Calu3 (cell line): ENCODE data around the gene OASL. TPM values are rescaled to one million over a fixed set of nuclear protein-coding genes. Genes with fewer than 3 reads are reported as not detected.

Source experiments
- BruUV-seq: library from RNA; stranded (reverse); fragments of 400-500 nt; replicated peaks from 2 replicates; lab custom pipeline; 2021; lab: Mats Ljungman, UMichigan
- CTCF ChIA-PET: fragments of 300-600 bp; sonication (Branson Sonifier 250); formaldehyde crosslinking; loops from one replicate; lab custom pipeline; 2022; ENCODE audit warnings: antibody characterized with exemption; lab: Charles Lee
- DNase-seq: peaks from one replicate; pipeline ENCODE4 v3.0.0; 2022
- H3K27ac Mint-ChIP-seq: one replicate; pipeline ENCODE4 v1.8.0; 2022; ENCODE audit warnings: mixed read lengths; ENCODE audit not compliant: unreplicated experiment
- H3K27me3 Mint-ChIP-seq: one replicate; pipeline ENCODE4 v1.8.0; 2022; ENCODE audit warnings: mixed read lengths; ENCODE audit not compliant: unreplicated experiment
- H3K36me3 Mint-ChIP-seq: one replicate; pipeline ENCODE4 v1.8.0; 2022; ENCODE audit warnings: mild to moderate bottlenecking, moderate library complexity, mixed read lengths; ENCODE audit not compliant: insufficient read depth, unreplicated experiment
- H3K4me1 Mint-ChIP-seq: one replicate; pipeline ENCODE4 v1.8.0; 2022; ENCODE audit warnings: mild to moderate bottlenecking, low read depth, mixed read lengths; ENCODE audit not compliant: unreplicated experiment
- H3K4me3 Mint-ChIP-seq: one replicate; pipeline ENCODE4 v1.8.0; 2022; ENCODE audit warnings: mild to moderate bottlenecking, low read depth, moderate library complexity, mixed read lengths; ENCODE audit not compliant: unreplicated experiment
- H3K9me3 Mint-ChIP-seq: one replicate; pipeline ENCODE4 v1.8.0; 2022; ENCODE audit warnings: low read depth, mixed read lengths; ENCODE audit not compliant: unreplicated experiment
- CTCF ChIP-seq: fragments of 200-600 bp; IDR thresholded peaks from one replicate; pipeline ENCODE4 v1.8.0; 2022; ENCODE audit warnings: antibody characterized with exemption; ENCODE audit not compliant: unreplicated experiment
- intact Hi-C: fragments of 100-400 bp; cut with micrococcal nuclease; formaldehyde crosslinking; loops from one replicate; pipeline ENCODE4 v1.10.0; 2022; ENCODE audit not compliant: unreplicated experiment
- total RNA-seq: library from RNA; stranded (reverse); gene quantifications from 2 replicates; pipeline ENCODE4 v1.2.3, GENCODE V29; 2022

The OASL gene
- total RNA-seq, 1 experiment from 2014 or later: 73.7 TPM

GRCh38 chr12:121001841-121002483 is 37.1 kb downstream of the OASL start:
- BruUV-seq: no TSS peak
- peaks cover 25% of the 10 kb centered on the region for H3K4me1 Mint-ChIP-seq
- intact Hi-C loops: no loop called here
- CTCF ChIA-PET: interaction anchor here (1.0 kb wide), 1 partner anchor 8 kb away, joined by 3 read pairs; no protein-coding TSS in a partner anchor
- no peaks in the 10 kb centered on the region for H3K27me3 Mint-ChIP-seq
- H3K27ac Mint-ChIP-seq: no peak overlapping the region
- H3K4me3 Mint-ChIP-seq: no peak overlapping the region
- no peak for TF ChIP-seq CTCF
- DNase-seq: no peak
- peaks cover 53% of the 10 kb centered on the region for H3K36me3 Mint-ChIP-seq
- H3K9me3 Mint-ChIP-seq: no peaks in the 10 kb centered on the region

GRCh38 chr12:121001060-121001459 is 38.0 kb downstream of the OASL start:
- Mint-ChIP-seq H3K4me3 (no peak overlapping the region), H3K27ac (no peak overlapping the region), H3K4me1 (peaks cover 25% of the 10 kb centered on the region), H3K36me3 (peaks cover 53% of the 10 kb centered on the region), H3K9me3 (no peaks in the 10 kb centered on the region), H3K27me3 (no peaks in the 10 kb centered on the region)
- no TSS peak for BruUV-seq
- DNase-seq: no peak
- CTCF ChIA-PET: interaction anchor here (1.0 kb wide), 1 partner anchor 8 kb away, joined by 3 read pairs; no protein-coding TSS in a partner anchor
- intact Hi-C loops: no loop called here
- TF ChIP-seq CTCF: no peak

- no peak for TF ChIP-seq CTCF
- BruUV-seq: no TSS peak
- Mint-ChIP-seq H3K4me1 (peaks cover 24% of the 10 kb centered on the region), H3K4me3 (no peak overlapping the region), H3K9me3 (no peaks in the 10 kb centered on the region), H3K36me3 (peaks cover 54% of the 10 kb centered on the region), H3K27ac (no peak overlapping the region), H3K27me3 (no peaks in the 10 kb centered on the region)
- intact Hi-C loops: no loop called here
- DNase-seq: no peak
- CTCF ChIA-PET: interaction anchor here (1.0 kb wide), 1 partner anchor 9 kb away, joined by 3 read pairs; no protein-coding TSS in a partner anchor
Observed at GRCh38 chr12:121000530-121000929, 38.5 kb downstream of the OASL start.

- H3K27ac Mint-ChIP-seq: no peak overlapping the region
- intact Hi-C loops: no loop called here
- H3K4me3 Mint-ChIP-seq: no peak overlapping the region
Observed at GRCh38 chr12:120999191-121000120, 39.6 kb downstream of the OASL start.

More at GRCh38 chr12:120999191-121000120, 39.6 kb downstream of the OASL start:
- Mint-ChIP-seq H3K9me3 (peaks cover 11% of the 10 kb centered on the region), H3K36me3 (peaks cover 54% of the 10 kb centered on the region), H3K27me3 (no peaks in the 10 kb centered on the region), H3K4me1 (peaks cover 13% of the 10 kb centered on the region)
- DNase-seq: no peak
- BruUV-seq: no TSS peak
- CTCF ChIA-PET: no interaction called here
- TF ChIP-seq CTCF: no peak
